Astrocyte (in vitro differentiated cells and primary cell): ENCODE measurements around the gene KRT13. TPM values are rescaled to one million over a fixed set of nuclear protein-coding genes. Genes with fewer than 3 reads are reported as not detected.

Experiments used
- DNase-seq: peaks from one replicate; pipeline ENCODE4 v3.0.0-alpha.2; 2010; ENCODE audit warnings: low read depth
- FAIRE-seq: peaks from 2 replicates; lab custom pipeline; 2011; peaks lifted over from hg19 to GRCh38; lab: Jason Lieb, UNC
- H2AFZ ChIP-seq: 2 replicates; pipeline ENCODE4 v1.6.0; 2012; ENCODE audit warnings: low read depth, low read length, inconsistent platforms
- H3K27ac ChIP-seq: 2 replicates; pipeline ENCODE4 v1.5.1; 2011; ENCODE audit warnings: low read depth, low read length, inconsistent platforms
- H3K27me3 ChIP-seq: 2 replicates; pipeline ENCODE4 v1.6.0; 2011; ENCODE audit warnings: low read length, inconsistent platforms; ENCODE audit not compliant: insufficient read depth
- H3K36me3 ChIP-seq: 2 replicates; pipeline ENCODE4 v1.5.1; 2011; ENCODE audit warnings: low read length, inconsistent platforms; ENCODE audit not compliant: insufficient read depth
- H3K4me1 ChIP-seq: 2 replicates; pipeline ENCODE4 v1.5.1; 2011; ENCODE audit warnings: low read length, inconsistent platforms; ENCODE audit not compliant: insufficient read depth
- H3K4me2 ChIP-seq: 2 replicates; pipeline ENCODE4 v1.6.0; 2012; ENCODE audit warnings: low read length, inconsistent platforms
- H3K4me3 ChIP-seq: 2 replicates; pipeline ENCODE4 v1.5.1; 2011; ENCODE audit warnings: low read depth, mild to moderate bottlenecking, low read length, inconsistent platforms; ENCODE audit not compliant: insufficient read depth
- H3K79me2 ChIP-seq: 2 replicates; pipeline ENCODE4 v1.6.0; 2012; ENCODE audit warnings: mild to moderate bottlenecking, low read length, inconsistent platforms; ENCODE audit not compliant: insufficient read depth
- H3K9ac ChIP-seq: 2 replicates; pipeline ENCODE4 v1.6.0; 2012; ENCODE audit warnings: mild to moderate bottlenecking, low read length, inconsistent platforms
- H3K9me3 ChIP-seq: 2 replicates; pipeline ENCODE4 v1.5.1; 2012; ENCODE audit warnings: low read depth, mild to moderate bottlenecking, low read length, inconsistent platforms; ENCODE audit not compliant: insufficient read depth
- H4K20me1 ChIP-seq: 2 replicates; pipeline ENCODE4 v1.6.0; 2012; ENCODE audit warnings: low read length, inconsistent platforms; ENCODE audit not compliant: insufficient read depth
- H3K27ac Mint-ChIP-seq: one replicate; pipeline ENCODE4 v1.8.0; 2021; ENCODE audit warnings: mild to moderate bottlenecking, mixed read lengths; ENCODE audit not compliant: unreplicated experiment
- H3K27me3 Mint-ChIP-seq: one replicate; pipeline ENCODE4 v1.8.0; 2021; ENCODE audit warnings: low read depth, mixed read lengths; ENCODE audit not compliant: unreplicated experiment
- H3K36me3 Mint-ChIP-seq: one replicate; pipeline ENCODE4 v1.8.0; 2021; ENCODE audit warnings: low read depth, mixed read lengths; ENCODE audit not compliant: unreplicated experiment
- H3K4me1 Mint-ChIP-seq: one replicate; pipeline ENCODE4 v1.8.0; 2021; ENCODE audit warnings: low read depth, mixed read lengths; ENCODE audit not compliant: unreplicated experiment
- H3K4me3 Mint-ChIP-seq: one replicate; pipeline ENCODE4 v1.8.0; 2021; ENCODE audit warnings: mild to moderate bottlenecking, moderate library complexity, mixed read lengths; ENCODE audit not compliant: unreplicated experiment
- H3K9me3 Mint-ChIP-seq: one replicate; pipeline ENCODE4 v1.8.0; 2021; ENCODE audit warnings: mild to moderate bottlenecking, mixed read lengths; ENCODE audit not compliant: unreplicated experiment
- EZH2 ChIP-seq: IDR thresholded peaks from 2 replicates; pipeline ENCODE4 v1.6.1; 2012; ENCODE audit warnings: mild to moderate bottlenecking, low read length, inconsistent platforms; ENCODE audit not compliant: insufficient read depth
- total RNA-seq: library from RNA; stranded (reverse); gene quantifications from 2 replicates; pipeline ENCODE4 v1.2.1, GENCODE V29; 2021
- TF ChIP-seq, protein P1 (sequence below): IDR thresholded peaks from 2 replicates; pipeline ENCODE4 v1.5.1; 2011; ENCODE audit warnings: low read depth, mild to moderate bottlenecking, inconsistent platforms, low read length, moderate library complexity; ENCODE audit not compliant: insufficient read depth

KRT13 gene
- total RNA-seq, 1 donor from 2014 or later: not detected

DNA sequence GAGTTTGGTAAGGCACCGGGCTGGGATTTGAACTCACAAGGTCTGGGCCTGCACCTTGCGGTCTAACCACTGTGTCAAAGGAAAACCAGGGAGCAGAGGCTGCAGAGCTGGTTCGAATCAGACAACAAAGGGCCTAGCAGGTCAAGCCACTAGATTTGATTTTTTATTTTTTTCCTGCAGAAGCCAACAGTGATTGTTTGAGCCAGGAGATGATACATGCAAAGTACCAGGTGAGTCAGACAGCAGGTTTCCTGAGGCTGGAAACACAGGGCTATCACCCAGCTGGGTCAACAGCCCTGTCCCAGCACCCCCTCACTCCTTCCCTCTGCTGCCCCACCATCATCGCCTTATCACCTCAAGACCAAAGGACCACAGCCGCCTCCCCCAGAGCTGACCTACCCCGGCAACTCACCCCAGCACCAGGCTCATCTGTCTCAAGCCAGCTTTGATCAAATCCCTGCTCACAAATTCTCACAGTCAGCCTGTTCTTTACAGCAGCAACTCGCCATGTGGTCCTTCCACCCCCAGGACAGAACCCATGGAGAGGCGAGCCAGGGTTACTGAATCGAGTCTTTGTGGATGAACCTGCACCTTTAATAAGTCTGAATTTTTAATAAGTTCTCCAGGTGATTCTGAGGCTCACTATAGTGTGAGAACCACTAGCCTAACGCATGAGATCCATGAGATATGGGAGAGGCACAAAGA lies 35.7 kb upstream of the KRT13 start:
- no peak overlapping the region for H3K27ac Mint-ChIP-seq
- peaks cover 6% of the 10 kb centered on the region for H3K27me3 Mint-ChIP-seq
- Histone ChIP-seq H3K36me3 (no peaks in the 10 kb centered on the region), H3K27me3 (no peaks in the 10 kb centered on the region), H2AFZ (no peak overlapping the region), H3K4me3 (no peak overlapping the region), H3K4me1 (peaks cover 17% of the 10 kb centered on the region), H4K20me1 (no peaks in the 10 kb centered on the region), H3K9ac (no peak overlapping the region), H3K9me3 (no peaks in the 10 kb centered on the region), H3K79me2 (no peaks in the 10 kb centered on the region), H3K27ac (no peak overlapping the region), H3K4me2 (no peak overlapping the region)
- FAIRE-seq (no peak), DNase-seq (no peak)
- H3K9me3 Mint-ChIP-seq: no peaks in the 10 kb centered on the region
- H3K4me3 Mint-ChIP-seq: no peak overlapping the region
- peaks cover 2% of the 10 kb centered on the region for H3K36me3 Mint-ChIP-seq
- TF ChIP-seq, protein P1, sequence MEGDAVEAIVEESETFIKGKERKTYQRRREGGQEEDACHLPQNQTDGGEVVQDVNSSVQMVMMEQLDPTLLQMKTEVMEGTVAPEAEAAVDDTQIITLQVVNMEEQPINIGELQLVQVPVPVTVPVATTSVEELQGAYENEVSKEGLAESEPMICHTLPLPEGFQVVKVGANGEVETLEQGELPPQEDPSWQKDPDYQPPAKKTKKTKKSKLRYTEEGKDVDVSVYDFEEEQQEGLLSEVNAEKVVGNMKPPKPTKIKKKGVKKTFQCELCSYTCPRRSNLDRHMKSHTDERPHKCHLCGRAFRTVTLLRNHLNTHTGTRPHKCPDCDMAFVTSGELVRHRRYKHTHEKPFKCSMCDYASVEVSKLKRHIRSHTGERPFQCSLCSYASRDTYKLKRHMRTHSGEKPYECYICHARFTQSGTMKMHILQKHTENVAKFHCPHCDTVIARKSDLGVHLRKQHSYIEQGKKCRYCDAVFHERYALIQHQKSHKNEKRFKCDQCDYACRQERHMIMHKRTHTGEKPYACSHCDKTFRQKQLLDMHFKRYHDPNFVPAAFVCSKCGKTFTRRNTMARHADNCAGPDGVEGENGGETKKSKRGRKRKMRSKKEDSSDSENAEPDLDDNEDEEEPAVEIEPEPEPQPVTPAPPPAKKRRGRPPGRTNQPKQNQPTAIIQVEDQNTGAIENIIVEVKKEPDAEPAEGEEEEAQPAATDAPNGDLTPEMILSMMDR: no peak
- TF ChIP-seq EZH2: no peak
- peaks cover 23% of the 10 kb centered on the region for H3K4me1 Mint-ChIP-seq

DNA sequence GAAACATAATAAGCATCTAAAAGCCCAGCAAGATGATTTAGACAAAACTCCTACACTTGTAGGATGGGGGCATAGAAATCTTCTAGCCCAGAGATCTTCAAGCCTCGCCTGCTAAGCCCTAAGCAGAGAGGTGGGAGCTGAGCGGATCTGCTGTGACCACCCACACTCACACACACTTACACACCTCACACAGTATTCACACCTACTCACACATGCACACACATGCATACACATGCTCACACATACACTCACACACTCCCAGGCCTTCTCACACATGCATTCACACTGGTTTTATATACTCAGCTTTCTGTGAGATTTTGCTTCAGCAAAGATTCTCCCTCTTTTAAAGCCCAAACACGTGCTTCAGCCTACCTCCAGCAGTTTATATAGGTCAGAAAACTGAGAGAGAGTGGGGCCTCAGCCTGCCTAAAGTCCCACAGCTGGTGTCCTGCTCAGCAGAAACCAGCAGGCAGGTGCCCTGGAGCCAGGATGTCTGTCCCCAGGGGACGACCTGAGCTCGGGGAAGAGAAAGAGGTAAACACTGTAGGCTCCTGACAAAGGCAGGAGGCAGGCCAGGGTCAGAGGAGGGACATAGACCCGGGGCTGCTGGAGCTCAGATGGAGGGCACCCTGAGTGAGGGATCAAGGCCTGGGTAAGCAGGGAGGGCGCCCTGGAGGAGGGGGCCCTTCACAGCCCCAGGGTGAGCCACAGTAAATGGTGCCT lies 34.7 kb upstream of the KRT13 start:
- Histone ChIP-seq H3K9ac (no peak overlapping the region), H3K4me3 (no peak overlapping the region), H4K20me1 (no peaks in the 10 kb centered on the region), H3K9me3 (no peaks in the 10 kb centered on the region), H3K4me1 (peaks cover 17% of the 10 kb centered on the region), H3K27me3 (no peaks in the 10 kb centered on the region), H3K4me2 (no peak overlapping the region), H3K27ac (no peak overlapping the region), H3K36me3 (no peaks in the 10 kb centered on the region), H2AFZ (no peak overlapping the region), H3K79me2 (no peaks in the 10 kb centered on the region)
- Mint-ChIP-seq H3K27me3 (peaks cover 9% of the 10 kb centered on the region), H3K36me3 (peaks cover 2% of the 10 kb centered on the region), H3K4me3 (no peak overlapping the region), H3K4me1 (peaks cover 27% of the 10 kb centered on the region), H3K9me3 (no peaks in the 10 kb centered on the region), H3K27ac (no peak overlapping the region)
- FAIRE-seq (no peak), DNase-seq (no peak)
- TF ChIP-seq, protein P1: no peak
- TF ChIP-seq EZH2: no peak
